Heart left ventricle (tissue), 16 donors: ENCODE results near the gene FBXO34. TPM values are rescaled to one million over a fixed set of nuclear protein-coding genes. Genes with fewer than 3 reads are reported as not detected.

Experiments used
- ATAC-seq, 4 donors: fragments of 200-7000 bp; cut with Tn5 transposase; one replicate each; pipeline ENCODE4 v1.9.1; 2020 to 2022; ENCODE audit warnings: moderate library complexity in 4 of 4, mild to moderate bottlenecking in 3 of 4, moderate number of reproducible peaks in 1 of 4
- DNase-seq, 5 donors: peaks; one replicate each; pipeline ENCODE4 v3.0.0-alpha.2; 2020
- H3K27ac ChIP-seq, 12 donors: fragments of 200-600 bp; sonication (generic) in 4 of 12; one replicate each; pipeline versions ENCODE4 v1.5.0 to v1.8.0; 2016 to 2022; ENCODE audit warnings: mild to moderate bottlenecking in 2 of 12
- H3K27me3 ChIP-seq, 9 donors: fragments of 200-600 bp; sonication (generic) in 2 of 9; one replicate each; pipeline versions ENCODE4 v1.5.1 to v1.8.0; 2016 to 2022; ENCODE audit warnings: mild to moderate bottlenecking in 3 of 9
- H3K36me3 ChIP-seq, 9 donors: fragments of 200-600 bp; sonication (generic) in 2 of 9; one replicate each; pipeline versions ENCODE4 v1.5.0 to v1.8.0; 2018 to 2022; ENCODE audit warnings: mild to moderate bottlenecking in 2 of 9
- H3K4me1 ChIP-seq, 12 donors: fragments of 200-600 bp; sonication (generic) in 4 of 12; one replicate each; pipeline versions ENCODE4 v1.5.0 to v1.8.0; 2016 to 2022; ENCODE audit warnings: mild to moderate bottlenecking in 3 of 12
- H3K4me3 ChIP-seq, 12 donors: fragments of 200-600 bp; sonication (generic) in 4 of 12; one replicate each; pipeline versions ENCODE4 v1.5.0 to v1.8.0; 2017 to 2022; ENCODE audit warnings: mild to moderate bottlenecking in 9 of 12, moderate library complexity in 4 of 12
- H3K9me3 ChIP-seq, 12 donors: fragments of 200-600 bp; sonication (generic) in 4 of 12; one replicate each; pipeline versions ENCODE4 v1.5.0 to v1.8.0; 2016 to 2022; ENCODE audit warnings: mild to moderate bottlenecking in 1 of 12
- POLR2A ChIP-seq, 2 donors: fragments of 450-650 bp; IDR thresholded peaks; one replicate each; pipeline ENCODE4 v1.6.1; 2017; ENCODE audit warnings: antibody characterized with exemption in 2 of 2, mild to moderate bottlenecking in 2 of 2, moderate library complexity in 2 of 2
- WGBS, 4 donors: extraction: QIAGEN DNeasy Blood & Tissue Kit in 2 of 4; methylation state at CpG; one replicate each; pipeline versions ENCODE4 v1.1.5 to v1.1.7; 2013 to 2018; 5-methylcytosine and 5-hydroxymethylcytosine counted together
- intact Hi-C, 10 donors: fragments of 100-400 bp; cut with DNase I; formaldehyde crosslinking; loops; one replicate each; pipeline versions ENCODE4 v1.11.1 to v1.14.2; 2022
- polyA plus RNA-seq, 2 donors: library from polyadenylated mRNA; stranded (reverse); fragments of 200-250 nt; gene quantifications; one replicate each; pipeline ENCODE4 v1.2.3, GENCODE V29; 2013
- total RNA-seq, 9 donors: library from RNA; depleted of rRNA in 2 of 9; stranded (reverse); fragments of >200 nt in 2 of 9; fragmentation: NEBNext Ultra II Directional in 3 of 9; extraction: Animal tissue kit (Norgen Biotek cat#: 25700) in 3 of 9; gene quantifications; one replicate each; pipeline versions ENCODE4 v1.1.0 to v1.2.4, GENCODE V29; 2016 to 2023
- TF ChIP-seq, protein P1 (sequence below), 12 donors: fragments of 200-600 bp; sonication (generic) in 4 of 12; IDR thresholded peaks; one replicate each; pipeline versions ENCODE4 v1.5.0 to v1.8.0; 2018 to 2022; ENCODE audit warnings: antibody characterized with exemption in 12 of 12, mild to moderate bottlenecking in 5 of 12
- donor health status: ischemic (EF 13 %, LVEDD 7.1; RV severe dilation, severe dysfunction).
- donor health status: healthy with polysubstance abuse.
- donor health status: DM: no; HTN: yes; CAD: no.
- donor health status: DM: no; HTN: no; CAD: no.
- donor health status: ischemic (EF 25% LVEDD 6.9; RV normal size, moderate dysfunction).
- donor health status: ischemic (EF 25% LVEDD 5.7; RV mildly dilated, moderate dysfunction).
- donor health status: healthy.
- donor health status: DM: yes; HTN: yes; CAD: no.
- donor health status: ischemic (EF 35%, LVEDD 5.7; RV mildly dilated, moderate dysfunction).
- donor health status: nonischemic (EF 11% LVEDD 7.7; RV severe dilation, severe dysfunction).
- donor health status: DM: yes; HTN: yes; CAD: no.
- donor health status: PGD.
- donor health status: ischemic (EF 29% LVEDD 5.4; RV normal size, mild dysfunction).
- donor health status: nonischemic (EF 23%, LVEDD 6.1; RV moderate dilation, normal function).

The FBXO34 gene
- total and polyA plus RNA-seq, 11 donors = 8.0 to 33.4 (median 21.1) TPM

DNA sequence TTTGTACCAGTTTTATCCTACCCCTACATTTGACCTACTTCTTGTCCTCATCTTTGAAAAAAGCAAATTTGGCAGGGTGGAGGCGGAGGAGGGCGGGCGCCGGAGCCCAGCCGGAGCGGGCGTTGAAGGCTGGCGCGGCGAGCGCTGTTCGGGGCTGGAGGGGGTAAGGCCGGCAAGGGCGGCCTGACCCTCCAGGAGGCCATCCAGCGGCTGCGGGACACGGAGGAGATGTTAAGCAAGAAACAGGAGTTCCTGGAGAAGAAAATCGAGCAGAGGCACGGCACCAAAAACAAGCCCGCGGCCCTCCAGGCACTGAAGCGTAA is 27.2 kb downstream of the FBXO34 start:
- intact Hi-C loops = no loop called here
- Histone ChIP-seq H3K36me3 (peaks cover 0 to 7% (median 3%) of the 10 kb centered on the region in 9 donors), H3K9me3 (no peaks in the 10 kb centered on the region), H3K4me3 (no peak overlapping the region), H3K4me1 (peaks cover 0 to 67% (median 37%) of the 10 kb centered on the region in 12 donors), H3K27me3 (no peaks in the 10 kb centered on the region), H3K27ac (no peak overlapping the region)
- WGBS, 4 donors = 96 to 99% (median 97%) methylated on average over 22 of the region's 22 CpGs
- ATAC-seq = no peak
- no peak for DNase-seq
- no peak for TF ChIP-seq POLR2A (IDR thresholded peaks at IDR 0.05)
- TF ChIP-seq, protein P1, sequence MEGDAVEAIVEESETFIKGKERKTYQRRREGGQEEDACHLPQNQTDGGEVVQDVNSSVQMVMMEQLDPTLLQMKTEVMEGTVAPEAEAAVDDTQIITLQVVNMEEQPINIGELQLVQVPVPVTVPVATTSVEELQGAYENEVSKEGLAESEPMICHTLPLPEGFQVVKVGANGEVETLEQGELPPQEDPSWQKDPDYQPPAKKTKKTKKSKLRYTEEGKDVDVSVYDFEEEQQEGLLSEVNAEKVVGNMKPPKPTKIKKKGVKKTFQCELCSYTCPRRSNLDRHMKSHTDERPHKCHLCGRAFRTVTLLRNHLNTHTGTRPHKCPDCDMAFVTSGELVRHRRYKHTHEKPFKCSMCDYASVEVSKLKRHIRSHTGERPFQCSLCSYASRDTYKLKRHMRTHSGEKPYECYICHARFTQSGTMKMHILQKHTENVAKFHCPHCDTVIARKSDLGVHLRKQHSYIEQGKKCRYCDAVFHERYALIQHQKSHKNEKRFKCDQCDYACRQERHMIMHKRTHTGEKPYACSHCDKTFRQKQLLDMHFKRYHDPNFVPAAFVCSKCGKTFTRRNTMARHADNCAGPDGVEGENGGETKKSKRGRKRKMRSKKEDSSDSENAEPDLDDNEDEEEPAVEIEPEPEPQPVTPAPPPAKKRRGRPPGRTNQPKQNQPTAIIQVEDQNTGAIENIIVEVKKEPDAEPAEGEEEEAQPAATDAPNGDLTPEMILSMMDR (IDR thresholded peaks at IDR 0.05) = no peak

- Histone ChIP-seq H3K27me3 (no peaks in the 10 kb centered on the region), H3K4me1 (peaks cover 0 to 67% (median 41%) of the 10 kb centered on the region in 12 donors), H3K4me3 (no peak overlapping the region), H3K36me3 (peaks cover 0 to 7% (median 3%) of the 10 kb centered on the region in 9 donors), H3K9me3 (no peaks in the 10 kb centered on the region), H3K27ac (peak overlapping the region in 11 of 12 donors; percentile 12 to 62 (median 50))
- TF ChIP-seq POLR2A (IDR thresholded peaks at IDR 0.05) = no peak
- TF ChIP-seq, protein P1 (IDR thresholded peaks at IDR 0.05) = no peak
- ATAC-seq = peak; percentile 87 to 94 (median 91)
- peak in 1 of 5 donors; percentile 42 for DNase-seq
- WGBS, 4 donors = 43 to 65% (median 62%) methylated on average over 1 of the region's 1 CpG
- intact Hi-C loops = no loop called here
Observed at GRCh38 chr14:55301437-55302121, 30.4 kb downstream of the FBXO34 start.

GRCh38 chr14:55302367-55303124 is 31.3 kb downstream of the FBXO34 start:
- intact Hi-C loops = no loop called here
- Histone ChIP-seq H3K4me1 (peaks cover 0 to 65% (median 34%) of the 10 kb centered on the region in 12 donors), H3K4me3 (no peak overlapping the region), H3K9me3 (no peaks in the 10 kb centered on the region), H3K27me3 (no peaks in the 10 kb centered on the region), H3K36me3 (peaks cover 0 to 7% (median 3%) of the 10 kb centered on the region in 9 donors), H3K27ac (peak overlapping the region in 10 of 12 donors; percentile 12 to 62 (median 50))
- TF ChIP-seq, protein P1 (IDR thresholded peaks at IDR 0.05) = no peak
- TF ChIP-seq POLR2A (IDR thresholded peaks at IDR 0.05) = no peak
- no peak for DNase-seq
- 70 to 75% (median 73%) methylated on average over 5 of the region's 5 CpGs for WGBS, 4 donors
- ATAC-seq = peak in 1 of 4 donors; percentile 18

DNA sequence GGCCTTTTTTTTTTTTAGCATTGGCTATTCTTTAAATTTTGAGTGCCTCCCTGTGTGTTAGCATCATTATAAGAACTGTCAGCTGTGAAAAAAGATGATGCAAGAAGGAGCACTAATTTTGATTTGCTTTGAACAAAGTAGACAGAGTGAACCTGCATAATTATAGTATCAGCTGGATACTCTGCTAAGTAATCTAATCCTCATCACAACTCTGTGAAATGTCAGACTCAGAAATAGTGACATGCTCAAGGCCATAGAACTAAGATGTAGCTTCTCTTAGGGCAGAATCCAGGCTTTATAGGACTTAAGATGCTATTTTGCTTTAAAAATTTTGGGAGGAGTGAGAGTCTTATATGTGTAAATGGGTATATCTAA is 31.9 kb downstream of the FBXO34 start:
- Histone ChIP-seq H3K4me1 (peaks cover 0 to 65% (median 33%) of the 10 kb centered on the region in 12 donors), H3K27me3 (no peaks in the 10 kb centered on the region), H3K9me3 (no peaks in the 10 kb centered on the region), H3K27ac (peak overlapping the region in 6 of 12 donors; percentile 12 to 62 (median 50)), H3K36me3 (peaks cover 0 to 7% (median 3%) of the 10 kb centered on the region in 9 donors), H3K4me3 (no peak overlapping the region)
- DNase-seq (no peak), ATAC-seq (no peak)
- TF ChIP-seq POLR2A (IDR thresholded peaks at IDR 0.05) = no peak
- TF ChIP-seq, protein P1 (IDR thresholded peaks at IDR 0.05) = no peak
- intact Hi-C loops = no loop called here
